Caco-2 (cell line): ENCODE measurements around the gene AGER. TPM values are rescaled to one million over a fixed set of nuclear protein-coding genes. Genes with fewer than 3 reads are reported as not detected.
A peak's percentile ranks its signal among the peaks of the same experiment; 100 is the strongest.
"Not testable (repeated sequence)": the region's sequence is repeated elsewhere in the genome, so short reads cannot be mapped to it uniquely, and the experiment has no call there.

Experiments used
- BruUV-seq: library from RNA; stranded (reverse); fragments of 400-500 nt; replicated peaks from 2 replicates; lab custom pipeline; 2021; lab: Mats Ljungman, UMichigan
- CTCF ChIA-PET: fragments of 300-600 bp; sonication (Branson Sonifier 250); formaldehyde crosslinking; loops from one replicate; lab custom pipeline; 2022; ENCODE audit warnings: antibody characterized with exemption; lab: Charles Lee
- POLR2A ChIA-PET: fragments of 300-600 bp; sonication (Branson Sonifier 250); formaldehyde crosslinking; loops from one replicate; lab custom pipeline; 2022; ENCODE audit warnings: antibody characterized with exemption; lab: Charles Lee
- DNase-seq, 2 experiments: peaks; one replicate each; pipeline versions ENCODE4 v3.0.0 to v3.0.0-alpha.2; 2020 to 2022
- H3K27me3 ChIP-seq: replicated peaks from 2 replicates; pipeline ENCODE4 v1.6.0; 2011; ENCODE audit warnings: low read length; ENCODE audit not compliant: control insufficient read depth, insufficient read depth
- H3K36me3 ChIP-seq: 2 replicates; pipeline ENCODE4 v1.5.1; 2011; ENCODE audit warnings: low read length; ENCODE audit not compliant: control insufficient read depth, insufficient read depth
- H3K4me1 ChIP-seq: fragments of 250-450 bp; sonication (Bioruptor Pico); 2 replicates; pipeline ENCODE4 v1.5.1; 2020; ENCODE audit warnings: mild to moderate bottlenecking
- H3K4me3 ChIP-seq: 2 replicates; pipeline ENCODE4 v1.5.1; 2011; ENCODE audit warnings: low read depth, mild to moderate bottlenecking, control low read depth, low read length
- H3K9me3 ChIP-seq: fragments of 250-450 bp; sonication (Bioruptor Pico); 2 replicates; pipeline ENCODE4 v1.5.1; 2020; ENCODE audit warnings: mild to moderate bottlenecking, moderate library complexity
- H3K27ac Mint-ChIP-seq: one replicate; pipeline ENCODE4 v1.8.0; 2022; ENCODE audit warnings: mixed read lengths; ENCODE audit not compliant: unreplicated experiment
- H3K27me3 Mint-ChIP-seq: one replicate; pipeline ENCODE4 v1.8.0; 2022; ENCODE audit warnings: mixed read lengths; ENCODE audit not compliant: insufficient read depth, unreplicated experiment
- H3K36me3 Mint-ChIP-seq: one replicate; pipeline ENCODE4 v1.8.0; 2022; ENCODE audit warnings: mild to moderate bottlenecking, mixed read lengths; ENCODE audit not compliant: insufficient read depth, unreplicated experiment
- H3K4me1 Mint-ChIP-seq: one replicate; pipeline ENCODE4 v1.8.0; 2022; ENCODE audit warnings: low read depth, mixed read lengths; ENCODE audit not compliant: unreplicated experiment
- H3K4me3 Mint-ChIP-seq: one replicate; pipeline ENCODE4 v1.8.0; 2022; ENCODE audit warnings: mild to moderate bottlenecking, moderate library complexity, mixed read lengths; ENCODE audit not compliant: unreplicated experiment
- H3K9me3 Mint-ChIP-seq: one replicate; pipeline ENCODE4 v1.8.0; 2022; ENCODE audit warnings: mixed read lengths; ENCODE audit not compliant: unreplicated experiment
- CTCF ChIP-seq, 2 experiments: fragments of 200-600 bp in 1 of 2; IDR thresholded peaks; 1 replicate in 1 of 2; 2 replicates in 1 of 2; pipeline versions ENCODE4 v1.5.1 to v1.8.0; 2011 to 2022; ENCODE audit warnings: antibody characterized with exemption in 1 of 2, control low read depth in 1 of 2, inconsistent platforms in 1 of 2, low read depth in 1 of 2, low read length in 1 of 2, mild to moderate bottlenecking in 1 of 2, moderate library complexity in 1 of 2; ENCODE audit not compliant: insufficient read depth in 1 of 2, severe bottlenecking in 1 of 2, unreplicated experiment in 1 of 2
- intact Hi-C: fragments of 100-400 bp; cut with micrococcal nuclease; formaldehyde crosslinking; loops from one replicate; pipeline ENCODE4 v1.10.0; 2022; ENCODE audit not compliant: unreplicated experiment
- total RNA-seq: library from RNA; stranded (reverse); gene quantifications from 2 replicates; pipeline ENCODE4 v1.2.3, GENCODE V29; 2022

AGER gene
- total RNA-seq, 1 experiment from 2014 or later = 10.3 TPM

GRCh38 chr6:32195652-32195901, 11.5 kb upstream of the AGER start:
- Mint-ChIP-seq H3K9me3 (no peaks in the 10 kb centered on the region), H3K4me3 (peak overlapping the region; percentile 94), H3K36me3 (peaks cover 16% of the 10 kb centered on the region), H3K27ac (peak overlapping the region; percentile 99), H3K4me1 (peaks cover 16% of the 10 kb centered on the region), H3K27me3 (no peaks in the 10 kb centered on the region)
- H3K27me3 ChIP-seq = no peaks in the 10 kb centered on the region
- BruUV-seq = no TSS peak
- peak overlapping the region; percentile 95 for H3K4me3 ChIP-seq
- peak; percentile 17 to 70 for TF ChIP-seq CTCF (IDR thresholded peaks at IDR 0.05; ENCODE audit: insufficient read depth in 1 of 2, low read depth in 1 of 2, low read length in 1 of 2, severe bottlenecking in 1 of 2, unreplicated experiment in 1 of 2)
- H3K4me1 ChIP-seq = peaks cover 15% of the 10 kb centered on the region
- no peaks in the 10 kb centered on the region for H3K9me3 ChIP-seq
- DNase-seq = peak; percentile 100
- ChIA-PET POLR2A (interaction anchor here (0.5 to 1.5 kb wide), 14 partner anchors 9 to 1004 kb away, joined by 3 to 29 read pairs (median 6); partner anchors contain the start of genes AGPAT1, ATF6B, FKBPL and NEU1), CTCF (interaction anchor here (0.5 to 1.7 kb wide), 24 partner anchors 11 to 789 kb away, joined by 3 to 24 read pairs (median 4); partner anchors contain the start of genes ATF6B, FKBPL, PRRT1 and RNF5)
- intact Hi-C loops = loop anchor here (1.0 to 10.0 kb wide), 4 partner anchors 18 to 769 kb away; partner anchors contain the start of genes BRD2 and PPT2
- H3K36me3 ChIP-seq = no peaks in the 10 kb centered on the region

- peak overlapping the region; percentile 99 for H3K27ac Mint-ChIP-seq
- H3K4me1 Mint-ChIP-seq = peaks cover 16% of the 10 kb centered on the region
- H3K4me3 ChIP-seq = peak overlapping the region; percentile 43
- CTCF ChIA-PET = interaction anchor here (0.5 to 1.7 kb wide), 22 partner anchors 11 to 777 kb away, joined by 3 to 24 read pairs (median 4); partner anchors contain the start of genes ATF6B, FKBPL, PRRT1 and RNF5
- TSS peak; percentile 99 for BruUV-seq
- peak overlapping the region; percentile 94 for H3K4me3 Mint-ChIP-seq
- H3K9me3 Mint-ChIP-seq = no peaks in the 10 kb centered on the region
- H3K9me3 ChIP-seq = no peaks in the 10 kb centered on the region
- H3K27me3 ChIP-seq = no peaks in the 10 kb centered on the region
- no peaks in the 10 kb centered on the region for H3K27me3 Mint-ChIP-seq
- POLR2A ChIA-PET = interaction anchor here (0.5 to 1.5 kb wide), 14 partner anchors 8 to 1005 kb away, joined by 3 to 29 read pairs (median 6); partner anchors contain the start of genes AGPAT1, ATF6B, FKBPL and NEU1
- peak; percentile 45 to 52 for DNase-seq
- intact Hi-C loops = loop anchor here (1.0 to 10.0 kb wide), 4 partner anchors 18 to 770 kb away; partner anchors contain the start of genes BRD2 and PPT2
- peaks cover 15% of the 10 kb centered on the region for H3K4me1 ChIP-seq
- no peaks in the 10 kb centered on the region for H3K36me3 ChIP-seq
- peaks cover 16% of the 10 kb centered on the region for H3K36me3 Mint-ChIP-seq
- peak; percentile 39 to 46 for TF ChIP-seq CTCF (IDR thresholded peaks at IDR 0.05; ENCODE audit: insufficient read depth in 1 of 2, low read depth in 1 of 2, low read length in 1 of 2, severe bottlenecking in 1 of 2, unreplicated experiment in 1 of 2)
These were observed 11.0 kb upstream of the AGER start for GRCh38 chr6:32194825-32195651.

- Histone ChIP-seq H3K4me1 (peaks cover 15% of the 10 kb centered on the region), H3K27me3 (no peaks in the 10 kb centered on the region), H3K36me3 (no peaks in the 10 kb centered on the region), H3K4me3 (no peak overlapping the region), H3K9me3 (no peaks in the 10 kb centered on the region)
- no peaks in the 10 kb centered on the region for H3K27me3 Mint-ChIP-seq
- BruUV-seq = no TSS peak
- peaks cover 16% of the 10 kb centered on the region for H3K4me1 Mint-ChIP-seq
- H3K27ac Mint-ChIP-seq = peak overlapping the region; percentile 99
- intact Hi-C loops = loop anchor here (2.0 to 10.0 kb wide), 2 partner anchors 76 to 770 kb away; partner anchors contain the start of gene BRD2
- TF ChIP-seq CTCF (IDR thresholded peaks at IDR 0.05; ENCODE audit: insufficient read depth in 1 of 2, low read depth in 1 of 2, low read length in 1 of 2, severe bottlenecking in 1 of 2, unreplicated experiment in 1 of 2) = no peak
- CTCF ChIA-PET = no interaction called here
- H3K36me3 Mint-ChIP-seq = peaks cover 19% of the 10 kb centered on the region
- H3K9me3 Mint-ChIP-seq = no peaks in the 10 kb centered on the region
- POLR2A ChIA-PET = no interaction called here
- no peak for DNase-seq
- H3K4me3 Mint-ChIP-seq = peak overlapping the region; percentile 94
These were observed 10.3 kb upstream of the AGER start for GRCh38 chr6:32194388-32194787.

GRCh38 chr6:32193096-32193495, 9.0 kb upstream of the AGER start:
- H3K27me3 Mint-ChIP-seq, H3K27me3 ChIP-seq, POLR2A ChIA-PET, BruUV-seq, H3K9me3 ChIP-seq, H3K4me3 ChIP-seq, H3K36me3 ChIP-seq, DNase-seq, H3K4me3 Mint-ChIP-seq, H3K9me3 Mint-ChIP-seq, H3K27ac Mint-ChIP-seq: not testable (repeated sequence)
- peaks cover 18% of the 10 kb centered on the region for H3K36me3 Mint-ChIP-seq
- H3K4me1 Mint-ChIP-seq = peaks cover 27% of the 10 kb centered on the region
- CTCF ChIA-PET = interaction anchor here (1.4 kb wide), 1 partner anchor 16 kb away, joined by 3 read pairs; no protein-coding TSS in a partner anchor
- peaks cover 27% of the 10 kb centered on the region for H3K4me1 ChIP-seq
- intact Hi-C loops = loop anchor here (10.0 kb wide), 1 partner anchor 772 kb away; the partner anchor contains the start of gene BRD2
